Measurements from ENCODE around the gene WEE2.

Gene WEE2

DNA sequence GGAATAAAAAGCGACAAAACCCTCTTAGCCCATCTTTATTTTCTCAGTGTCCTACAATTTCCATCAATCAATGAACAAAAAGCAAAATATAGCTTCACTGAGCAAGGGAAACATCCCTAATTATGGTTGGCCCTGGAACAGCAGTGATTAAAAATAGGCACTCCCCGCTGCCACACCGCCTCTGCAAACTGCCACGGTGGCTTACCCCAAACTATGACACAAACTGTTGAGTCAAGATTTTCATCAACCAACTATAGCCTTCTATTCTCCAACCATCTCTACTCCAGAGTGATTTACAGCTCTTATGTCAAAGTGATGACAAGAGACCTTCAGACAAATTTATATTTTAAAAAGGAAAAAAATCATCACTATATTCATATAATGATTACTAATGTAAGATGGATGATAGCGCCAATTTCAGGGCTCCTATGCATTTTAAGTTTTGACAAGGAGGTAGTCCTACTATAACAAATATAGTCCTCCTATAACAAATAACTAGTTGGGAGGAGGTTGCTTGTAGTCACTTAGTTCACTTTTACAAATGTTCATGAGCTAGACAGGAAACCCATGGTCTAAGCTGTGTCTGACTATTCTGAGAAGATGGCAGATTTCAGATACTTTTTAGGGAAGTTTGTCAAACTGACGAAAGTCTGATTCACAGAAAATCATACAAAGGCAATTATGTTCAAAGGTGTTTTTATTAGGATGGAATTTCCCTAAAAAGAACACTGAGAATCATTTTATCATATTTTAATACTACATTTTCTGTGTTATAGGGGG is 32.5 kb upstream of the WEE2 start:
- in situ Hi-C loops (cut with MboI; ENCODE audit: low sequenced_read_pairs, unreplicated experiment), result no loop called here
- DNase-seq (ENCODE audit: low spot score), result no peak
- TF ChIP-seq, protein P1, sequence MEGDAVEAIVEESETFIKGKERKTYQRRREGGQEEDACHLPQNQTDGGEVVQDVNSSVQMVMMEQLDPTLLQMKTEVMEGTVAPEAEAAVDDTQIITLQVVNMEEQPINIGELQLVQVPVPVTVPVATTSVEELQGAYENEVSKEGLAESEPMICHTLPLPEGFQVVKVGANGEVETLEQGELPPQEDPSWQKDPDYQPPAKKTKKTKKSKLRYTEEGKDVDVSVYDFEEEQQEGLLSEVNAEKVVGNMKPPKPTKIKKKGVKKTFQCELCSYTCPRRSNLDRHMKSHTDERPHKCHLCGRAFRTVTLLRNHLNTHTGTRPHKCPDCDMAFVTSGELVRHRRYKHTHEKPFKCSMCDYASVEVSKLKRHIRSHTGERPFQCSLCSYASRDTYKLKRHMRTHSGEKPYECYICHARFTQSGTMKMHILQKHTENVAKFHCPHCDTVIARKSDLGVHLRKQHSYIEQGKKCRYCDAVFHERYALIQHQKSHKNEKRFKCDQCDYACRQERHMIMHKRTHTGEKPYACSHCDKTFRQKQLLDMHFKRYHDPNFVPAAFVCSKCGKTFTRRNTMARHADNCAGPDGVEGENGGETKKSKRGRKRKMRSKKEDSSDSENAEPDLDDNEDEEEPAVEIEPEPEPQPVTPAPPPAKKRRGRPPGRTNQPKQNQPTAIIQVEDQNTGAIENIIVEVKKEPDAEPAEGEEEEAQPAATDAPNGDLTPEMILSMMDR (IDR thresholded peaks at IDR 0.05; ENCODE audit: borderline replicate concordance, control extremely low read depth, extremely low read depth, insufficient read depth, missing control alignments), result no peak

DNA sequence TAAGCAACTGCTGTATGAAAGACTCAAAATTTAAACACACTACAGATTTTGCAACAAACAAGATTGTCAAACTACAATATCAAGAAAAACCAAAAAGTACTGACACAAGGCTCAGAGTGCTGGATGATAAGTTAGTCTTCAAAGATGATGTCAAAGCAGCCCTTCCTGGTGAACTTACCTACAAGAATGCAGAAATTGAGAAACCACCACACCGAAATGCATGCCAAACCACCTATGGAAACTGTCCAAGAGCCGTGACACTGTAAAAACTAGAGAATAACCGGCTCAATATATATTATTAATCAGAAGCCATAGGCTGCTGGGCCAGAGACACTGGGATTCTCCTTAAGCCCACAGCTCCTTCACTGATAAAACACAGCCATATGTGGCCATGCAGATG is 31.5 kb upstream of the WEE2 start:
- no peak for DNase-seq (ENCODE audit: low spot score)
- TF ChIP-seq, protein P1 (IDR thresholded peaks at IDR 0.05; ENCODE audit: borderline replicate concordance, control extremely low read depth, extremely low read depth, insufficient read depth, missing control alignments), result no peak
- in situ Hi-C loops (cut with MboI; ENCODE audit: low sequenced_read_pairs, unreplicated experiment), result no loop called here

DNA sequence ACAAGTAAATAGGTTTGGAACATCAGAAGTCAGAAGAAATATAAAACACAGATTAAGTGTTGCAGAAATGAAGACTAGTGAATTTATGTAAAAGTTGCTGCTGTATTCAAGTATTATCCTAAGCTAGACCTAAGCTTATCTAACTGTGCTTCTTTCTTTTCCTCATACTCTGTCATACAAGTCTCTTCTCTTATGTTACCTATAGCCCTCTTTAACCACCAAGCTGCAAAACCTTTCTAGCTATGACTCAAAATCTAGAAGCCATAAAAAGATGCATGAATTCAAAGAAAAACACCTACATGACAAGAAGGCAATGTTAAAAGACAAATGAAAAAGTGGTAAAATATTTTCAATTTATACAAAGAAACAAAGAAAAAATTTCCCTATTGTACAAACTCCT is 29.1 kb upstream of the WEE2 start:
- no peak for DNase-seq (ENCODE audit: low spot score)
- in situ Hi-C loops (cut with MboI; ENCODE audit: low sequenced_read_pairs, unreplicated experiment), result no loop called here
- TF ChIP-seq, protein P1 (IDR thresholded peaks at IDR 0.05; ENCODE audit: borderline replicate concordance, control extremely low read depth, extremely low read depth, insufficient read depth, missing control alignments), result no peak

DNA sequence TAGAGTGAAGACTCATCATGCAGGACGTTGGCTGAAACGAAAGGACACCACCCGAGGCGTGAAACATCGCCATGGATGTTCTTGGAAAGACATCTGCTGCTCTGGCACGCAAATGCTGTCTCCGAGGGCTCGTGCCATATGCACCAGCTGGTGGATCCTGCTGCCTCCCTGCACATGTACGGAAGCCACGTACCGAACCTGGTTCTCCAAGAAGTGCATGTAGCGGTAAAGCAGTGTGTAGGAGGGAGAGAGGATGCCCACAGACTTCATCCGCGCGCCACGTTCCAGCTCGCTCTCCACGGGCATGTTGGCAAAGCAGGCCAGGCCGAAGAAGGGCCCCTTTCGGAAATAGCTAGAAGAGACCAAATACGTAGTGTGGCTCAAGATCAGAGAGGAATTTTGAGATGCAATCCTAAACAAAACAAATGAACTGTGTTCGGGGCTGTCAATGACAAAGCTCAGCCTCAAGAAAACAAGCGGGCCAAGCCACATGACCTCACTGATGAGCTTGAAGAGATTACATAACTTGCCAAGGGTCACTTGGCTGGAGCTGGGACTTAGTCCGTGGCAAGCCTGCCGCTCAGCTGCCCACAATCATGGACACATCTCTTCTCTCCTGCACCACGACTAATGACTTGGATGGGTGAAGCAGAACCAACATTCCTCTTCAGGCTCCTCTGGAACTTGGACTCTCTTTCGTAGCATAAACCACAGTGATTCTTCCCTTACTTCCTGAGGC is 22.7 kb upstream of the WEE2 start:
- TF ChIP-seq, protein P1 (IDR thresholded peaks at IDR 0.05; ENCODE audit: borderline replicate concordance, control extremely low read depth, extremely low read depth, insufficient read depth, missing control alignments), result no peak
- DNase-seq (ENCODE audit: low spot score), result no peak
- in situ Hi-C loops (cut with MboI; ENCODE audit: low sequenced_read_pairs, unreplicated experiment), result no loop called here

- TF ChIP-seq, protein P1 (IDR thresholded peaks at IDR 0.05; ENCODE audit: borderline replicate concordance, control extremely low read depth, extremely low read depth, insufficient read depth, missing control alignments), result no peak
- no peak for DNase-seq (ENCODE audit: low spot score)
- in situ Hi-C loops (cut with MboI; ENCODE audit: low sequenced_read_pairs, unreplicated experiment), result no loop called here
Observed at GRCh38 chr7:141686074-141686473, 22.1 kb upstream of the WEE2 start.

DNA sequence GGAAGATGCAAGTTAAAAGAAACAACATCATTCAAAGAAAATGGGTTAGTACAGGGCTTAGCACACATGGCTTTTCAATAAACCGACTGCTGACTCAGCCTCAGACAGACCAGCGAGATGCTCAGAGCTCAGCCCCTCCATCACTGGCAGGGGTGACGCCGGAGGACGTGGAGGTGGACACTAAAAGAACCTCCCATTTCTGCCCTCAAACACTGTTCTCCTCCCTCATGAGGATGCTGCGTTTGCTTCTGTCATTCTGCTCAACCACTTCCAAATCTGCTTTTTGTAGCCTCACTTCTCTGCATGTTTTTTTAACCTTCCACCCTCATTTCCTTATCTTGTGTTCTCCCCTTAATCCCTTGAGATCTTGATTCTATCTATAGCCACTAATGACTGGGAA is 21.5 kb upstream of the WEE2 start:
- TF ChIP-seq, protein P1 (IDR thresholded peaks at IDR 0.05; ENCODE audit: borderline replicate concordance, control extremely low read depth, extremely low read depth, insufficient read depth, missing control alignments), result no peak
- DNase-seq (ENCODE audit: low spot score), result no peak
- in situ Hi-C loops (cut with MboI; ENCODE audit: low sequenced_read_pairs, unreplicated experiment), result no loop called here
